Endodermal cell (in vitro differentiated cells): ENCODE results near the gene ARF6. TPM values are rescaled to one million over a fixed set of nuclear protein-coding genes. Genes with fewer than 3 reads are reported as not detected.

Source experiments
- DNase-seq: peaks from one replicate; pipeline ENCODE4 v3.0.0-alpha.2; 2017
- H3K27ac ChIP-seq: 2 replicates; pipeline ENCODE4 v1.5.1; 2013; ENCODE audit warnings: mild to moderate bottlenecking, low read depth, low read length, moderate library complexity
- H3K27me3 ChIP-seq: 2 replicates; pipeline ENCODE4 v1.6.1; 2013; ENCODE audit warnings: mild to moderate bottlenecking, low read length, moderate library complexity; ENCODE audit not compliant: insufficient read depth, control insufficient read depth, poor library complexity, severe bottlenecking
- H3K36me3 ChIP-seq: 2 replicates; pipeline ENCODE4 v1.7.0; 2013; ENCODE audit warnings: mild to moderate bottlenecking, low read length, moderate library complexity; ENCODE audit not compliant: control insufficient read depth, insufficient read depth
- H3K4me1 ChIP-seq: one replicate; pipeline ENCODE4 v1.7.0; 2013; ENCODE audit warnings: low read length; ENCODE audit not compliant: control insufficient read depth, insufficient read depth
- H3K4me3 ChIP-seq: 2 replicates; pipeline ENCODE4 v1.5.1; 2013; ENCODE audit warnings: mild to moderate bottlenecking, low read length, moderate library complexity
- H3K9ac ChIP-seq: 2 replicates; pipeline ENCODE4 v1.6.1; 2013; ENCODE audit warnings: mild to moderate bottlenecking, low read length, moderate library complexity; ENCODE audit not compliant: poor library complexity, severe bottlenecking; ENCODE audit errors: extremely low read depth
- H3K9me3 ChIP-seq: 2 replicates; pipeline ENCODE4 v1.6.1; 2013; ENCODE audit warnings: mild to moderate bottlenecking, low read length, moderate library complexity; ENCODE audit not compliant: control insufficient read depth
- H3K27ac Mint-ChIP-seq: 2 replicates; pipeline ENCODE4 v1.8.0; 2020; ENCODE audit warnings: mixed read lengths
- H3K27me3 Mint-ChIP-seq: 2 replicates; pipeline ENCODE4 v1.8.0; 2021; ENCODE audit warnings: mild to moderate bottlenecking, mixed read lengths; ENCODE audit not compliant: insufficient read depth
- H3K36me3 Mint-ChIP-seq: 2 replicates; pipeline ENCODE4 v1.8.0; 2020; ENCODE audit warnings: low read depth, mixed read lengths
- H3K4me1 Mint-ChIP-seq: 2 replicates; pipeline ENCODE4 v1.8.0; 2020; ENCODE audit warnings: mixed read lengths
- H3K4me3 Mint-ChIP-seq: 2 replicates; pipeline ENCODE4 v1.8.0; 2020; ENCODE audit warnings: mild to moderate bottlenecking, moderate library complexity, mixed read lengths
- H3K9me3 Mint-ChIP-seq: 2 replicates; pipeline ENCODE4 v1.8.0; 2020; ENCODE audit warnings: mild to moderate bottlenecking, mixed read lengths
- CTCF ChIP-seq: fragments of 200-600 bp; sonication (generic); conservative IDR thresholded peaks from 2 replicates; pipeline ENCODE4 v1.5.0; 2021; ENCODE audit warnings: antibody characterized with exemption, mild to moderate bottlenecking
- WGBS, 2 experiments: methylation state at CpG; one replicate each; pipeline versions ENCODE4 v1.1.5 to v1.1.7; 2013; ENCODE audit warnings: missing lambda C conversion rate in 2 of 2, mixed read lengths in 1 of 2; ENCODE audit not compliant: insufficient coverage in 1 of 2, insufficient read length in 1 of 2; 5-methylcytosine and 5-hydroxymethylcytosine counted together
- total RNA-seq, 2 donors: library from RNA; stranded (reverse); fragmentation: NEBNext Ultra II Directional in 1 of 2; extraction: Animal tissue kit (Norgen Biotek cat#: 25700) in 1 of 2; gene quantifications; 2 replicates in 1 of 2; 3 replicates in 1 of 2; pipeline ENCODE4 v1.2.1, GENCODE V29; 2021

Gene ARF6
- total RNA-seq, 2 donors from 2014 or later = 45.2 to 46.7 TPM

- H3K36me3 Mint-ChIP-seq = no peaks in the 10 kb centered on the region
- H3K4me1 Mint-ChIP-seq = no peaks in the 10 kb centered on the region
- H3K4me3 ChIP-seq = no peak overlapping the region
- no peaks in the 10 kb centered on the region for H3K27me3 ChIP-seq
- H3K9me3 ChIP-seq = no peaks in the 10 kb centered on the region
- no peaks in the 10 kb centered on the region for H3K4me1 ChIP-seq
- 84% methylated on average over 11 to 18 of the region's 18 CpGs for WGBS, 2 experiments
- H3K9me3 Mint-ChIP-seq = peaks cover 3% of the 10 kb centered on the region
- H3K9ac ChIP-seq = no peak overlapping the region
- no peak for DNase-seq
- no peak overlapping the region for H3K27ac ChIP-seq
- no peaks in the 10 kb centered on the region for H3K27me3 Mint-ChIP-seq
- TF ChIP-seq CTCF = no peak
- H3K36me3 ChIP-seq = no peaks in the 10 kb centered on the region
- H3K4me3 Mint-ChIP-seq = no peak overlapping the region
- no peak overlapping the region for H3K27ac Mint-ChIP-seq
Measured at GRCh38 chr14:49882826-49883694, 9.8 kb upstream of the ARF6 start.

DNA sequence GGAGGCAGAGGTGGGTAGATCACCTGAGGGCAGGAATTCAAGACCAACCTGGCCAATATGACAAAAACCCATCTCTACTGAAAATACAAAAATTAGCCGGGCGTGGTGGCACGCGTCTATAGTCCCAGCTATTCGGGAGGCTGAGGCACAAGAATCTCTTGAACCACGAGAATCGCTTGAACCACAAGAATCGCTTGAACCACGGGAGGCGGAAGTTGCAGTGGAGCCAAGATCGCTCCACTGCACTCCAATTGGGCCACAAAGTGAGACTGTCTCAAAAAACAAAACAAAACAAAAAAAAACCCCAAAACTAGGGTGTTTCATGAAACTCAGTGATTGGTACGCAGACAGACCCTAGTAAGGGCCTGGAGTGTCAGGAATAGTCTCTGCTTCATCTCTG lies 6.4 kb upstream of the ARF6 start:
- Histone ChIP-seq H3K4me1 (no peaks in the 10 kb centered on the region), H3K27ac (no peak overlapping the region), H3K4me3 (no peak overlapping the region), H3K9ac (no peak overlapping the region), H3K27me3 (no peaks in the 10 kb centered on the region), H3K36me3 (no peaks in the 10 kb centered on the region), H3K9me3 (no peaks in the 10 kb centered on the region)
- Mint-ChIP-seq H3K27ac (no peak overlapping the region), H3K4me3 (no peak overlapping the region), H3K4me1 (no peaks in the 10 kb centered on the region), H3K9me3 (peaks cover 3% of the 10 kb centered on the region), H3K27me3 (no peaks in the 10 kb centered on the region), H3K36me3 (no peaks in the 10 kb centered on the region)
- 86 to 94% methylated on average over 9 to 12 of the region's 12 CpGs for WGBS, 2 experiments
- DNase-seq = no peak
- no peak for TF ChIP-seq CTCF

GRCh38 chr14:49888293-49888692 lies 4.6 kb upstream of the ARF6 start:
- Histone ChIP-seq H3K4me3 (no peak overlapping the region), H3K36me3 (no peaks in the 10 kb centered on the region), H3K9me3 (no peaks in the 10 kb centered on the region), H3K27me3 (no peaks in the 10 kb centered on the region), H3K27ac (no peak overlapping the region), H3K4me1 (no peaks in the 10 kb centered on the region), H3K9ac (no peak overlapping the region)
- DNase-seq = no peak
- no peaks in the 10 kb centered on the region for H3K27me3 Mint-ChIP-seq
- no peak overlapping the region for H3K27ac Mint-ChIP-seq
- H3K4me1 Mint-ChIP-seq = peaks cover 4% of the 10 kb centered on the region
- no peak for TF ChIP-seq CTCF
- WGBS, 2 experiments = 85 to 100% methylated on average over 1 to 2 of the region's 2 CpGs
- no peaks in the 10 kb centered on the region for H3K36me3 Mint-ChIP-seq
- no peak overlapping the region for H3K4me3 Mint-ChIP-seq
- peaks cover 3% of the 10 kb centered on the region for H3K9me3 Mint-ChIP-seq
